Activated naive CD4-positive, alpha-beta T cell treated with anti-CD3 and anti-CD28 coated beads, Interleukin-2, amount 50 U/mL, for 72 hours (primary cell): ENCODE data around the gene TRMT2A. TPM values are rescaled to one million over a fixed set of nuclear protein-coding genes. Genes with fewer than 3 reads are reported as not detected.
A peak's percentile ranks its signal among the peaks of the same experiment; 100 is the strongest.

Source experiments
- ATAC-seq, 2 donors: fragments of 150-1000 bp; cut with Tn5 transposase; 2 replicates each; pipeline ENCODE4 v1.10.0; 2021; ENCODE audit warnings: mild to moderate bottlenecking in 2 of 2, moderate library complexity in 2 of 2
- DNase-seq, 2 donors: peaks; one replicate each; pipeline ENCODE4 v3.0.0; 2021 to 2022; ENCODE audit warnings: low spot score in 2 of 2
- H3K27ac Mint-ChIP-seq, 2 donors: one replicate each; pipeline ENCODE4 v1.8.0; 2022; ENCODE audit warnings: mild to moderate bottlenecking in 2 of 2, mixed read lengths in 2 of 2
- H3K36me3 Mint-ChIP-seq, 2 donors: one replicate each; pipeline ENCODE4 v1.8.0; 2022; ENCODE audit warnings: mixed read lengths in 2 of 2
- H3K9me3 Mint-ChIP-seq, 2 donors: one replicate each; pipeline ENCODE4 v1.8.0; 2022; ENCODE audit warnings: mixed read lengths in 2 of 2
- total RNA-seq, 2 donors: library from RNA; stranded (reverse); gene quantifications; one replicate each; pipeline ENCODE4 v1.2.3, GENCODE V29; 2022

Gene TRMT2A
- total RNA-seq, 2 donors from 2014 or later: 79.9 to 93.9 TPM

- ATAC-seq (no peak), DNase-seq (no peak)
- no peak overlapping the region for H3K27ac Mint-ChIP-seq
- H3K36me3 Mint-ChIP-seq: peaks cover 44 to 46% of the 10 kb centered on the region in 2 donors
- H3K9me3 Mint-ChIP-seq: no peaks in the 10 kb centered on the region
Observed at GRCh38 chr22:20089226-20089976, 27.6 kb downstream of the TRMT2A start.

GRCh38 chr22:20088263-20088648 lies 28.8 kb downstream of the TRMT2A start:
- Mint-ChIP-seq H3K27ac (no peak overlapping the region), H3K36me3 (peaks cover 35 to 38% of the 10 kb centered on the region in 2 donors), H3K9me3 (no peaks in the 10 kb centered on the region)
- no peak for DNase-seq
- ATAC-seq: no peak

GRCh38 chr22:20087319-20088262 lies 29.4 kb downstream of the TRMT2A start:
- no peaks in the 10 kb centered on the region for H3K9me3 Mint-ChIP-seq
- peaks cover 35 to 38% of the 10 kb centered on the region in 2 donors for H3K36me3 Mint-ChIP-seq
- DNase-seq (no peak), ATAC-seq (no peak)
- H3K27ac Mint-ChIP-seq: peak overlapping the region; percentile 68 to 89

GRCh38 chr22:20086763-20087162 lies 30.3 kb downstream of the TRMT2A start:
- H3K9me3 Mint-ChIP-seq: no peaks in the 10 kb centered on the region
- DNase-seq: no peak
- peak overlapping the region; percentile 68 to 89 for H3K27ac Mint-ChIP-seq
- H3K36me3 Mint-ChIP-seq: peaks cover 35 to 40% of the 10 kb centered on the region in 2 donors
- no peak for ATAC-seq

DNA sequence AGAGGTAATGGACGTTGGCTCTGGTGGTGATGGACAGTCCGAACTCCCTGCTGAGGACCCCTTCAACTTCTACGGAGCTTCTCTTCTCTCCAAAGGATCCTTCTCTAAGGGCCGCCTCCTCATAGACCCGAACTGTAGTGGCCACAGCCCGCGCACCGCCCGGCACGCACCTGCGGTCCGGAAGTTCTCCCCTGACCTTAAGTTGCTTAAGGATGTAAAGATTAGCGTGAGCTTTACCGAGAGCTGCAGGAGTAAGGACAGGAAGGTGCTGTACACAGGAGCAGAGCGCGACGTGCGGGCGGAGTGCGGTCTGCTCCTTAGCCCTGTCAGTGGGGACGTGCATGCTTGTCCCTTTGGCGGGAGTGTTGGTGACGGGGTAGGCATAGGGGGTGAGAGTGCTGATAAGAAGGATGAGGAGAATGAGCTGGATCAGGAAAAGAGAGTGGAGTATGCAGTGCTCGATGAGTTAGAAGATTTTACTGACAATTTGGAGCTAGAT lies 30.9 kb downstream of the TRMT2A start:
- no peak for DNase-seq
- no peak for ATAC-seq
- peak overlapping the region in 1 of 2 donors; percentile 68 for H3K27ac Mint-ChIP-seq
- no peaks in the 10 kb centered on the region for H3K9me3 Mint-ChIP-seq
- H3K36me3 Mint-ChIP-seq: peaks cover 33 to 40% of the 10 kb centered on the region in 2 donors

GRCh38 chr22:20085651-20086050 lies 31.4 kb downstream of the TRMT2A start:
- Mint-ChIP-seq H3K36me3 (peaks cover 32 to 39% of the 10 kb centered on the region in 2 donors), H3K27ac (no peak overlapping the region), H3K9me3 (no peaks in the 10 kb centered on the region)
- ATAC-seq (no peak), DNase-seq (no peak)

DNA sequence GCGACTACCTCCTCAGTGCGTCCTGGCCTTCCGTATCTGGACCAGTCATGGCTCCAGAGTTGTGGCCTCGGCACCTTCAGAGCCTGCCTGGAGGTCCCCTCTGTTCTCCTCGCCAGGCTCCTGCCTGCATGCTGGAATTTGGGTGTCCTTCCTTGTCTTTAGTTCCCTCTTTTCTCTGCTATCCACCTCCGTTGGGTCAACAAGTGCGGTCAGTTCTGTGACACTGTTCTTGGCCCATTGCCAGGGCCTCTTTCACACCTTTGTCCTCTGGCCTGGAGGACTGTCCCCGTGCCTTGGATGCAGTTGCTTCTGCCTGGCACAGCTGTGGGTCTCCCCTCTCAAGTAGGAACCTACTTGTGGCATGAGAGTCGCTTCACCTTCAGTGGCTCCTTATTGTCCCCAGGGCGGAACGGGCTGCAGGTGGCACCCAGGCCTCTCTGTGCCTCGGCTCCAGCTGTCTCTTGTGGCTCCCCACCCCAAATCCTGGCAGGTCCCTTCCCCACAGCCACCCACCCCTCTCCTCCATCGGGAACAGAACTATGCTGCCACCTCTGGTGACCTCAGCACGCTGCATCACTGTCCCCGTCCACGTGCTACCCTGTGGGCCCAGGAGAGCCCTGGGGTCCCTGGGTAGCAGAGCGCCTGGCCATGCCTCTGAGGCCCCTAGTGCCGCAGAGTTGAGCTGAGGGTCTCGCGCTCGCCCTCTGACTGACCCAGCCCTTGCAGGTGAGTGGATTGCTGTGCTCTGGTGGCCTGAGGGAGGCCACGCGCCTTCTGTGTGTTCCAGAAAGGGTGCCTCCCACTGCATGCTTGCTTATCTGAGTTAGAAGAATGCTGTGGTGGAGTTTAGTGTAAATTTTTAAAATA lies 32.2 kb downstream of the TRMT2A start:
- DNase-seq (peak in 1 of 2 donors; percentile 45), ATAC-seq (no peak)

DNA sequence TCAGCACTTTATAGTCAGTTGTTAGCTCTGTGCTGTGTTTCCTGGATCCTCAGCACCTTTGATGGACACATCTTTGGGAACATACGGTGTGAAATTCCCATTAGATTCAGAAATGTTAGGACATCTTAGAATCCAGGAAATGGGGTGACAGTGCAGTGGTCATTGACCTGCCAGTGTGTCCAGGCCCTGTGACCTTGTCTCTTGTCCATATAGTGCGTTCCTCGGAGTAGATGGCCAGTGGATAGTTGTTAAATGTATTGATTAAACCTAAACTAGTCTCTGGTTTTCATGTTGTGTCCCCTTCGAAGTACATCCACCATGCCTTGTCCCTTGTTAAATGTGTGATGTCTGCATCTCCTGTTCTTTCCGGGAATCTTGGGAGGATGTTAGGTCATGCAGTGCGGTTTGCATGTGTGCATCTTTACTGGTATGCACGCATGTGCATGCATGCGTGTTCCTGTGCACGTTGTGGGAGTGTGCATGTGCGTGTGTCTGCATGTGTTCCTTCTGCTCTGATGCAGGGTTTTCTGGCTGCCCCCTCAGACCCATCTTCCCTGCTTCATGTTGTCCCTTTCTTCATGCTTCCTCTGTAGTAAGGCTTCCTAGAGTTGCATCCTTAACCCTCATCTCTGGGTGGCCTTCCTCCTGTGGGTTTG lies 33.0 kb downstream of the TRMT2A start:
- DNase-seq: no peak
- Mint-ChIP-seq H3K27ac (peak overlapping the region; percentile 1 to 24), H3K9me3 (no peaks in the 10 kb centered on the region), H3K36me3 (peaks cover 27 to 38% of the 10 kb centered on the region in 2 donors)
- no peak for ATAC-seq

More for the DNA sequence above, 32.2 kb downstream of the TRMT2A start:
- no peaks in the 10 kb centered on the region for H3K9me3 Mint-ChIP-seq
- H3K36me3 Mint-ChIP-seq: peaks cover 29 to 38% of the 10 kb centered on the region in 2 donors
- peak overlapping the region; percentile 24 to 70 for H3K27ac Mint-ChIP-seq

- H3K9me3 Mint-ChIP-seq: no peaks in the 10 kb centered on the region
- no peak for DNase-seq
- ATAC-seq: no peak
- peaks cover 21 to 38% of the 10 kb centered on the region in 2 donors for H3K36me3 Mint-ChIP-seq
- peak overlapping the region; percentile 1 to 24 for H3K27ac Mint-ChIP-seq
Observed at GRCh38 chr22:20083157-20083890, 33.7 kb downstream of the TRMT2A start.

DNA sequence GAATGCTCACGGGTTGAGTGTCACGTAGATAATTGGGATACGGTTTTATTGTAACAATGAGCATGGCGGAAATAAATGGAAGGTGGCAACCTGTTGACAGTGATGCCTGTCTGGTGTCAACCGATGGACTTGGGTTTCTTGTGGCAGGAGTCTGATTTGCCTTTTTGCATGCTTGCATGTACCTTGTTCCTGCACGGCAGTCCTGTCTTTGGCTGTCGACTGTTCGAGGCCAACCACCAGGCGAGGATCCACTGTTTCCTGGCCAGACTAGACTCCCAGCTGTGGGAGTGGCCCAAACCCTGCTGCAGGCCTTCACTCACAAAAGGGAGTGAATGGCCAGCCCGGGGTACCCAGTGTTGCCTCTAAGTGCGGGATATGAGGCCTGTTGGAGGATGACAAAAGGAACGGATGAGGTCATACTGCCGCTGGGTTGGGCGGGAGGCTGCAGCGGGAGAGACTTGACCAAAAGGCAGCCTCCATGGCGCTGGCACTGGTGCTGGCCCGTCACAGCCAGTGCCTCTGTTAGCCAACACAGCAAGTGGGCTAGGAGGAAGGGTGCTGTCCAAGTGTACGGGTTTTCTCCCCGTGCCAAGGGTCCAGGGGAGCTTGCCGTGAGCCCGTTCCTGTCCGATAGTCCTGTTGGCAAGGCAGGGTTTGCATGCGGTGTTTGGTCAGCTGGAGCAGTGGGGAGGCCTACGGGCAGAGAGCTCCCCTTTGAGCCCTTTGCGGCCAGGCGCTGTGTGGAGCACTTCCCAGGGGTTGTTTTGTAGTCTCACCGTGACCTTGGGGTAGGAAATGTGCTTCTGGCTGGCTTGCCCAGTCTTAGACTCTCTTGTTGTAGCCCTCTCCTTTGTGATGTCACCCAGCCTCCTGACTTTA lies 36.0 kb downstream of the TRMT2A start:
- H3K9me3 Mint-ChIP-seq: no peaks in the 10 kb centered on the region
- no peak for ATAC-seq

GRCh38 chr22:20080445-20080775 lies 36.6 kb downstream of the TRMT2A start:
- Mint-ChIP-seq H3K9me3 (no peaks in the 10 kb centered on the region), H3K36me3 (peaks cover 10 to 15% of the 10 kb centered on the region in 2 donors), H3K27ac (peak overlapping the region; percentile 47 to 85)
- ATAC-seq (peak; percentile 76 to 83), DNase-seq (peak; percentile 80 to 81)

More for the DNA sequence above, 36.0 kb downstream of the TRMT2A start:
- no peak for DNase-seq
- peak overlapping the region; percentile 47 to 92 for H3K27ac Mint-ChIP-seq
- peaks cover 10 to 18% of the 10 kb centered on the region in 2 donors for H3K36me3 Mint-ChIP-seq

GRCh38 chr22:20079745-20080444 lies 37.1 kb downstream of the TRMT2A start, which contains the start of gene DGCR8:
Gene DGCR8, plus strand, starts transcription at chr22:20080241. Its CDS starts 5,723 bp downstream, at chr22:20085964.
- Mint-ChIP-seq H3K9me3 (no peaks in the 10 kb centered on the region), H3K27ac (peak within 1 kb of the TSS; percentile 75 to 85), H3K36me3 (peaks cover 10 to 13% of the 10 kb centered on the region in 2 donors)
- ATAC-seq (peak; percentile 94 to 95), DNase-seq (peak; percentile 80 to 87)

GRCh38 chr22:20076627-20077172 lies 40.3 kb downstream of the TRMT2A start:
- no peak for ATAC-seq
- no peaks in the 10 kb centered on the region for H3K9me3 Mint-ChIP-seq
- peaks cover 7 to 10% of the 10 kb centered on the region in 2 donors for H3K36me3 Mint-ChIP-seq

More at GRCh38 chr22:20076627-20077172, 40.3 kb downstream of the TRMT2A start:
- H3K27ac Mint-ChIP-seq: peak overlapping the region in 1 of 2 donors; percentile 0
- DNase-seq: no peak
